SIG-M5 treated with dmso at 0.1 percent for 504 hours (cell line): ENCODE measurements around the gene PHLDA3.
A peak's percentile ranks its signal among the peaks of the same experiment; 100 is the strongest.

Experiments used
- DNase-seq: peaks from one replicate; lab custom pipeline; 2025; ENCODE audit not compliant: unreplicated experiment; lab: John Stamatoyannopoulos, UW

Gene PHLDA3

GRCh38 chr1:201468844-201469644 lies at the start of gene PHLDA3:
Gene PHLDA3 (minus strand): TSS chr1:201469188. CDS start chr1:201468786, 402 bp downstream.
- DNase-seq: peak; percentile 95

GRCh38 chr1:201518071-201518470 lies 49.1 kb upstream of the PHLDA3 start:
- peak; percentile 27 for DNase-seq

GRCh38 chr1:201517631-201518030 lies 48.6 kb upstream of the PHLDA3 start:
- peak; percentile 33 for DNase-seq

- no peak for DNase-seq
Measured at GRCh38 chr1:201516511-201517127, 47.6 kb upstream of the PHLDA3 start.

GRCh38 chr1:201515895-201516294 lies 46.9 kb upstream of the PHLDA3 start:
- peak; percentile 36 for DNase-seq

- DNase-seq: no peak
Measured at GRCh38 chr1:201515062-201515750, 46.2 kb upstream of the PHLDA3 start.

GRCh38 chr1:201514466-201514865 lies 45.5 kb upstream of the PHLDA3 start:
- no peak for DNase-seq

- DNase-seq: no peak
Measured at GRCh38 chr1:201513498-201514243, 44.7 kb upstream of the PHLDA3 start.

- DNase-seq: peak; percentile 66
Measured at GRCh38 chr1:201511941-201512539, 43.1 kb upstream of the PHLDA3 start.

- DNase-seq: no peak
Measured at GRCh38 chr1:201511396-201511940, 42.5 kb upstream of the PHLDA3 start.

GRCh38 chr1:201510734-201511133 lies 41.7 kb upstream of the PHLDA3 start:
- no peak for DNase-seq

- no peak for DNase-seq
Measured at GRCh38 chr1:201509601-201510374, 40.8 kb upstream of the PHLDA3 start.

GRCh38 chr1:201508809-201509208 lies 39.8 kb upstream of the PHLDA3 start:
- DNase-seq: no peak

GRCh38 chr1:201507360-201507675 lies 38.3 kb upstream of the PHLDA3 start:
- DNase-seq: no peak

GRCh38 chr1:201506557-201507359 lies 37.8 kb upstream of the PHLDA3 start, which contains the start of gene CSRP1:
Gene CSRP1 (minus strand): TSS chr1:201507123. CDS start chr1:201496303, 10,820 bp downstream.
- DNase-seq: peak; percentile 90

- DNase-seq: no peak
Measured at GRCh38 chr1:201506092-201506491, 37.1 kb upstream of the PHLDA3 start.

GRCh38 chr1:201505503-201505890 lies 36.5 kb upstream of the PHLDA3 start:
- DNase-seq: peak; percentile 42

- no peak for DNase-seq
Measured at GRCh38 chr1:201504799-201505502, 36.0 kb upstream of the PHLDA3 start.
